Activated CD8-positive, alpha-beta memory T cell treated with anti-CD3 and anti-CD28 coated beads, Interleukin-2, amount 50 U/mL, for 24 hours (primary cell): ENCODE results near the gene TRIM33.
"Not testable (repeated sequence)": the region's sequence is repeated elsewhere in the genome, so short reads cannot be mapped to it uniquely, and the experiment has no call there.

ENCODE experiments used
- DNase-seq: peaks from one replicate; pipeline ENCODE4 v3.0.0-alpha.2; 2020; ENCODE audit errors: extremely low read depth

TRIM33 gene

DNA sequence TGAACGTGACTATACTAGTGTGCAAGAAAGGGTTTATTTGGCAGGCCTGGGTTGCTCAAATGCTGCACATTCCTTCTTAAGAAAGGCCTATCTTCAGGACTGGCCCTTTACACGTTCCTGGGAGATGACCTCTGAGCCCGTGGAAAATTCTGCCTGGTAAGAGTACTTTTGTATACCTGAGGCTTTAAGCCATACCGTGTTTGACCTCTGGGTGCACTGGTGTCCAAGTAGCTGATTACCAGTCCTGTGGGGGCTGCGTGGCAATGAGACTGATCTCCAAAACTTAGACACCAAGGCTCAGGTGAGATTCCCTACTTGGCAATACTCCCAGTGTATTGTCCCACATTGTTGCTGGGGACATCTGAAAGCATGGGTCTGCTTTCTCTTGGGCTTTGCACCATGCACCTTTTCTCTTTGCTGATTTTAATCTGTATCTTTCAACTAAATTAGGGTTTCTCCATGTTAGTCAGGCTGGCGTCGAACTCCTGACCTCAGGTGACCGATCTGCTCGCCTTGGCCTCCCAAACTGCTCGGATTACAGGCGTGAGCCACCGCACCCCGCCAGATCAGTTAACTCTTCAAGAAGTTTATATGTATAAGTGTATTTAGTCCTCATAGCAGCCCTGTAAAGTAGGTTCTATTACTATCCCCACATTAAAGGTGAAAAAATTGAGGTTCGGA lies 44.5 kb downstream of the TRIM33 start:
- no peak for DNase-seq

DNA sequence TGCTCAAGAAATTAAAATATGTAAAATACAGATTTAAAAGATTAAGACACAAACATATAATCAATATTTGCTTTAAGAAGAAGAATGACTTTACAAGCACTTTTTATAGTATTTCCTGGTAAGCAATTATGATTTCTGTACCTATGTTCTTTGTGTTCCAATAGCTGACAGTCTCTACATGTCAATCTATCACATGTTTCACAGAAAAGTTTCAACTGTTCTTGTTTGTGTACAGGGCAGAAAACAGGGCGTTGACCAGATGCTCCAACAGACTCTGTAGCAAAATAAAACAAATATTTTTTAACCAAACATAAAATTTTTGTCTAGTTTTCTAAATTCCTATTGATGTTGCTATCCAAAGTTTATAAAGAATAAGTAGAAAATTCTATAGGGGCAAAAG lies 48.0 kb downstream of the TRIM33 start:
- DNase-seq, result no peak

DNA sequence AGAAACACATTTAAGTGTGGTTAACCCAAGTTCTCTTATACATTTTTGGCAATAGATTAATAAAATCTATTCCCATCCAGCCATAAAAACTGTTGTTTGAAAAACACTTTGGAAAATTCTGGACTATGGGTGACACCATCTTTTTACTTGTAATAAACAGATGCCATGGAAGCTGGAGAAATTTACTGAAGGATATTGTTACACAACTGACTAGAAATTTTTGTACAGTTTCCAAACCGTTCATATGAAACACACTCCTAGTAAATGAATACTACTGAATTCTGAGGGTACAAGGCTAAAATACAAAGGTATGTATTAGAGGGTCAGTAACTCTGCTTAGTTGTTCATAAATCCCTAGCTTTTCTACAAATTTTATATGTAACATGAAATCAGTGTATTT lies 48.7 kb downstream of the TRIM33 start:
- DNase-seq, result no peak

DNA sequence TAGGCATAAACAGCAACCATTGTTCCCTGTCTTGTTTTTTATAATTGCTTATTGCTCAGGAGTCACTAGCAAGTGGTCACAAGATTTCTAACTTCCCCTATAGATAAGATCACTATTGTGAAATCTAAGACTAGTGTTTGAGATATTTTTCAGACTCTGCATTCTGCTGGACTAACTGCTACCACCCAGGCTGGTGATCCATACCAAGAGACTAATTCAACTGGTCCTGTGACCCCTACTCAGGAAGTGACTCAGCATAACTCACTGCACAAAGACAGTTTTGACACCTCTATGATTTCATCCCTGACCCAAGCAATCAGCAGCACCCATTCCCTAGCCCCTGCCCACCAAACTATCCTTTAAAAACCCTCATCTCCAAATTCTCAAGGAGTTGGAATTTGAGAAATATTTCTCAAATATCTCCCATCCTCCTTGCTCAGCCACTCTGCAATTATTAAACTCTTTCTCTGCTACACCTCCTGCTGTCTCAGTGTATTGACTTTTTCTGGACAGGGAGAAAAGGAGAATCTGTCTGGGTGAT lies 52.7 kb downstream of the TRIM33 start:
- DNase-seq, result no peak

DNA sequence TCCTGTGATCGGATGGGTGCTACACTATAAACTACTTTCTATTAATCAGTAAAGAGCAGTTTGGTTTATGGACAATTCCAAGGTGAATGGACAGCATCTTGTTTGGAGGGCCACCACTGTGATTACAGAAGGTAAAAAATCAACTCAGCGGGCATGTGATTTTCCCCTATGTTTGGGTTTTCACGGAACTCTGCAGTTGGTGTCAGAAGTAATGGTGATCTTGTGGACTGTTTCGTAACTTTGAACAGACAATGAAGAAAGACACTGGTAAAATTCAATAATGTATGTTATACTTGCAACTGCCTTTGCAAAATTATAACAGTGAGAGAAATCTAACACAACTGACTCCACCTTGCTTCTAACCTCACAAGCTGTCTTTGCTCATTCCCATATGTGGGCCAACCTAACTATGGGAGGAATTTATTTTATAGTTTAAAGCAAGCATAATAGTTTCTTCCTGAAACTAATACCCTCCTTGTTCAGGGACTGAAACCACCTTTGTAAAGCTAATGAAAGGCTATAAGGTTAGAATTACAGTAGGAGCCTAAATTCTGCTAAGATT lies 53.2 kb downstream of the TRIM33 start:
- no peak for DNase-seq

DNA sequence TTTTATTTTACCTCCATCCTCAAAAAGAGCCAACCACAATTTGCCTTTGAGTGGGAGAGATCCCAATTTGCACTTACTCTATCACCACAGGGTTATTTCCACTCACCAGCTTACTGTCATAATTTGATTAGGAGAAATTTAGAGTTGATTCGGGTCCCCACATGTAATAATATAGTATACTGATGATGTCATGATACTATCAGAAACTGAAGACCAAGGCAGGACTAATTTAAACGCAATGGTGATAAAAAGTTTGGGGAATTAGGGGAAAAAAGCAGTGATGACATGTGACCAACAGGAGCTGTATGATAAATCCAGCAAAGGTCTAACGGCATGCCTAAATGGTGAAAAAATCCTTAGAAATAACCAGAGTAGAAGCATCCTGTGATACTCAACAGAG lies 54.4 kb downstream of the TRIM33 start:
- DNase-seq, result no peak

DNA sequence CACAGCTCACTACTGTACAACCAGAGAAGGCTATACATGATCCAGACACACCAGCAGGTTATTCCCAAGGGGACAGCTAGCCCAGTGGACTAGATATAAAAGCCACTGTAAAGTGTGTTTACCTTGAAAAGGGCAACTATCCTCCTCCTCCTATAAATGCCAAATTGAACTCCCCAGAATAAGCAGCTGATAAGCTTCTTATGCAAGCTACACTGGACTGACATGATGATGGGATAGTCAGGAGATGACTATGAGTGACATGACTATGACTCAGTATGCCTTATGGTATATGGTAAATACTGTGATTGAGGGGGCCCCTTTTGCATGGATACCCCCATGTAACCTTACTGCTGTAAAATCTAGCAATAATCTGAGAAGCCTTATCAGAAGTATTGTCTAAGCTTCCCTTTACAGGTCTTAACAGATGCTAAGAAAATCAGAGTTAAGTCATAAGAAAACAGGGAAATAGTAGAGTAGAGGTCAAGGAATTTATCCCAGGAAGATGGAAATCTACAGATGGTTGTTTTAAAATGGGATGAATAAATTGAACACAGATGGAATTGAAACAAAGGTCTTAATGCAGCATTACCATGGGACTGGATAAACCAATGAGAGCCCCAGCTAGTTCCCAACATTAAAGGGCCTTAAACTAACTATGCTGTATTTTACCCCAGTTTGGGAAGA lies 55.8 kb downstream of the TRIM33 start:
- DNase-seq, result no peak

DNA sequence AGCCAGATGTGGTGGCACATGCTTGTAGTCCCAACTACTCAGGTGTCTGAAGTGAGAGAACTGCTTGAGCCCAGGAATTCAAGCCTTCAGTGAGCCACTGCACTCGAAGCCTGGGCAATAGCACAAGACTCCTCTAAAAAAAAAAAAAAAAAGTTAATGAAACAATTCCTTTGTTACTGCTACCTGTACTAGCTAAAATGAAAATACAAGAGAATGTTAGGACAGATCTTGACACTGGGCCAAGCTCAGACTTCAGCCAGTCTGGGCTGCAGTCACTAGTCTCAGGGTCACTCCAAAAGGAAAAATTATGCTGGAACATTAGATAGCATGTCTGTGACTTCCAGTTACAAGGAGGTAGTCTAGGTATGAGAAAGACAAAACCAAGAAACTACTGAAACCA lies 56.5 kb downstream of the TRIM33 start:
- no peak for DNase-seq

DNA sequence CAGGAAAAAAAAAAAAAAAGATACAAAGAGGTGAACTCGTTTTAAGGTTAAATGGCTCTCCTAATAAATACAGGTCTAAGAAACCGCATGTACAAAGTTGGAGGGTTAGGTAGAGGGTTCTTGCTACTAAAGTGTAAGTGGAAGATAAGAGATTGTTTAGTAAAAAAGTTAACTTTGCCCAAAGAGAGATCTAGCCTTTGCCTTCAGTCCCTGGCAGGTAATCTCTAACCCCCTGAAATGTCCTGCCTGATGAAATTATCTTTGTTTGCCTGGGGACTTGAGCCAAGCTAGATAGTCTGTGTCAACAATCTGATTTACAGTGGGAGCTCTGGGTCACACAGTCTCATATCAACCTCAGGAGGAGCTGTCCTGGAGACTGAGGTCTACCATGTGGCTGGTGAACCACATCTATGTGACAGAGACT lies 57.6 kb downstream of the TRIM33 start:
- no peak for DNase-seq

DNA sequence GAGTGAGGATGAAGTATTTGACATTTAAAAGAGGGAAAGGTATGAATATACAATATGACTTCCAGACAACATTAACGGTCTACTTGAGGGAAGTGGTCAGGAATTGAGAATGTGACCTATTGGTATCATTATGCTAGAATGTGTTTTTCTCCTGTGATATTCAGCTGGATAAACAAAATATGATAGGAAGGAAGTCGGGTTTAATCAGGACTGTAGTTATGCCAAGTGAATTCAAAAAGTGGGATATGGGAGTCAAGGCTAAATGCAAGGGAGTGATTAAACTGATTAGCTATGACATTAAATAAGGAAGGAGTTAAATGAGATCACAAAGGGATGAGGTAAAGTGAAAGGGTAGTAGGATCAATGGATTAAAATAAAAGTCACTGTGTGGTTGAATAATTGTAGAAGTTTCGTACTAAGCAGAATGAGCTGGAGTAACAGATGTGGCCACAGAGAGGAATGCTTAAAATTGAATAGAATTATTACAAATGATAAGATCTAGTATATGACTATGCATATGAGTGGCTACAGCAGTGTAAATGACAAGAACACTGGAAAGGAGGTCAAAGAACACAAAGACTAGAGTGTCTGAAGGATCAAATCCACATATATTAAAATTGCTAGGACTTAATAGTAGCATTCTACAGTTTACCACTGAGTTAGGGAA lies 62.5 kb downstream of the TRIM33 start:
- DNase-seq, result no peak

DNA sequence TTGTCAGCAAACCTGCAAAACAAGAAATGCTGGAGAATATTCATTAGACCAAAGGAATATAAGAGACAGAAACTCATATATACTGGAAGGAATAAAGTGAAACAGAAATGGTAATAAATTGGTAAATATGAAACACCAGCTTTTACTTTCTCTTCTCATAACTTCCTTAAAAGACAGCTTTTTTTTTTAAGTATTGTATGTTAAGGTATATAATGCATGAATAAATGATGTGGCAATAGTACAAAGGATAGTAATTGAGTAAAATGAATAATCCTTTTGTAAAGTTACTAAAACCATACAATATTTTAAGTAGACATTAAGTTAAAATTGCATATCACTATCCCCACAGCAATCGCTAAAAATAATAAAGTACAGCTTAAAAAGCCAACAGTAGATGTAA lies 64.8 kb downstream of the TRIM33 start:
- no peak for DNase-seq

DNA sequence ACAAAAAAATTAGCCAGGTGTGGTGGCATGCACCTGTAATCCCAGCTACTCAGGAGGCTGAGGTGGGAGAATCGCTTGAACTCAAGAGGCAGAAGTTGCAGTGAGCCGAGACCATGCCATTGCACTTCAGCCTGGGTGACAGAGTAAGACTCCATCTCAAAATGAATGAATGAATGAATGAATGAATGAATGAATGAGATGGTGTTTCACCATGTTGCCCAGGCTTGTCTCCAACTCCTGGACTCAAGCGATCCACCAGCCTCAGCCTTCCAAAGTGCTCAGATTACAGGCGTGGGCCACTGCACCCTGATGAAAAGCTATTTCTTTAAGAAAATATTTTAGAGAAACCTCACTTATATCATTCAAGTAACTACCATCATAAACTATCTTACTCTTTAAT lies 67.8 kb downstream of the TRIM33 start:
- not testable (repeated sequence) for DNase-seq

DNA sequence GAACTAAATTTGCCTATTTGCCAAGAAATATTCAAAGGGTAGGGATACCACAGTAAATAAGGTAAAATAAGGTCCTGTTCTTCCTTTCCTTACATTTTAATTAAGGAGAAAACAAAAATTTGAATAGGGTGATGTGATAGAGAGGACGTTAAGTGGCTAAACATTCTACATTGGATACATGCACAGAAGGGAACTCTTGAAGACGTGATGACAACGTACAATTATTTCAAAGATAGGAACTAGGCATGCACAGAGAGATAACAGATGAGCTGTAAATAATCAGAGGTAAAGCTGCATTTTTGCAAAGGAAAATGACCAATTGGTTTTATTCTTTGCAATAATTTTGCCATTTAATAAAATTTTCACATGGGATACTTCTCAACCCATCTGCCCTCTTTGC lies 69.7 kb downstream of the TRIM33 start:
- no peak for DNase-seq

DNA sequence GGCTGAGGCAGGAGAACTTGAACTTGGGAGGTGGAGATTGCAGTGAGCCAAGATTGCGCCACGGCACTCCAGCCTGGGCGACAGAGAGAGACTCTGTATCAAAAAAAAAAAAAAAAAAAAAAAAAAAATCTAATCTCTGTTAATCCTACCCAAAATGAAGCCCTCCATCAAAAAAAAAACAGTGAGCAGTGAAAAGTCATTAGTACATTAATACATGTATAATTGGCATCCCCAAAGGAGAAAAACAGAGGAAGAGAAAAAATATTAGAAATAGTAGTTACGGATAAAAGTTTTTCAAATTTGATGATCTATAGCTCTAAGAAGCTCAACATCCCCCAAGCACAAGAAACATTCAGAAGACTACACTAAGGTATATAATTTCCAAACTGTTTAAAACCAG lies 71.6 kb downstream of the TRIM33 start:
- no peak for DNase-seq

DNA sequence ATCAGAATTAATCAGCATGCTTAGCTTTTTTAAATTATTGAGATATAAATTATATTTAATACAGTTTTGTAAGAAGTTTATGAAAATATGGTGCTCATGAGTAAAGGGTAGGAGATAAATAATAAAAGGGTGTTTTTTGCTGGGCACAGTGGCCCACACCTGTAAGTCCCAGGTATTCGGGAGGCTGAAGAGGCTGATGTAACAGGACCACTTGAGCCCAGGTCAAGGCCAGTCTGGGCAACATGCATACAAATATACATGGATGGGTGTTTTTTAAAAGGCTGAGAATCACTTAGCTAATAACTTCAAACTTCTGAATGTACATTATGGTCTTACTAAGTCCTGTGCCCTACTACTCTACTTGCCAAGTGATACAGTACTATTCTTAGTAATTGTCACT lies 73.2 kb downstream of the TRIM33 start:
- no peak for DNase-seq

DNA sequence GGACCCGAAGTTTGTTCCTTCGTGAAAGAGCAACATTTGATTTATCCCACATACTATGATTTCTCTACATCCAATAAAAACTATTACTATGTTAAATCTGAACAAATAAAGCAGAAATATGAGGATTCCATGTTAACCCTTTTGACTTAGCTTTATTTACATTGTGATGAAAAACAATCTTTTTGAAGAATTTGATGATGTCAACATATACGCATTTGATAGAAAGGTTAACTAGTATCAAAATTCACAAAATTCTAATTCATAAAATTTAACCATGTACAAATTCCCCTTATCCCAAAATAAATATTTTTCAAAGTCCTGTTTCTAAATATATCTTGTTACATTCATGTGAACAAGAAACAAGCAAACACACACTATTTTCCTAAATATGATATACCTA lies 74.2 kb downstream of the TRIM33 start:
- DNase-seq, result no peak

DNA sequence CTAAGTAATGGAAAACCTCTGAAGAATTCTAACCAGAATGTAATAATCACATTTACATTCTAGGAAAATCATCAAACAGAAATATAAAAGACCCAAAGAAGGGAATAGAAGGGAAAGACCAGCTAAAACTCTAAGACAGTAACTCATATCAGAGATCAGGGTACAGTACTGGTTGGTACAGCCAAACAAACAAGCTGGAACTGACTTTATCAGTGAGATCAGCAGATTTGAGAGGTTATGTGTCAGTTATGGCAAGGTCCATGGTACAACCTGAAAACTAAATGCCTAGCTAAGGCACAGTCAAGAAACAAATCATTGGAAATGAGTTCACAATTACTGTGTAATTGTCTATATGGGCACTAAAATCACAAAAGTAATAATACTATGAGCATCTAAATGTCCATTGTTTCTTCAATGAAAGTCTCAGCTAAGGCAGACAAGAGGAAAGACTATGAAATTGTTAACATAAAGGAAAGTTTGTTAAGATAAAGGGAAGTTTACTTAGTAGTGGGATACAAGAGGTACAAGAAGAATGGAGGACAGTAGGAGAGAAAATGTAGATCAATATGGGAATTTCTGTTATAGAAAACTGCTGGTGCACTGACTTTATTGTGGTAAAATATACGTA lies 75.8 kb downstream of the TRIM33 start:
- DNase-seq, result no peak

DNA sequence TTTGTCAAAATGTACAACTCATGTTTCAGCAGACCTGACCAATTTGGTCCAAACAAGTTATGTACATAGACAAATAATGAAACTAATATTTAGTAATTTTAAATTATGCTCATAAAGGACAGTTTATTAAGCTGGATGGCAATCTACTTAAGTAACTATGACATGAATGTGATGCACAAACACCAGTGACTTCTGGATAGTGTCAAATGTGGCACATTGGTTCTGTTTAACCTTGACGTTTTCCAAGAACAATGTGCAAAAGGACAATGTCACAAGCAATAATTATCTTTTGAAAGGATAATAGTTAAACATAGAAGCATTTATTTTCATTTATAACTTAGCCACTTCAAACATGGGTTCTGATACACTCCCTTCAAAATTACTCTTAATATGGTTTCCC lies 80.0 kb downstream of the TRIM33 start:
- no peak for DNase-seq

DNA sequence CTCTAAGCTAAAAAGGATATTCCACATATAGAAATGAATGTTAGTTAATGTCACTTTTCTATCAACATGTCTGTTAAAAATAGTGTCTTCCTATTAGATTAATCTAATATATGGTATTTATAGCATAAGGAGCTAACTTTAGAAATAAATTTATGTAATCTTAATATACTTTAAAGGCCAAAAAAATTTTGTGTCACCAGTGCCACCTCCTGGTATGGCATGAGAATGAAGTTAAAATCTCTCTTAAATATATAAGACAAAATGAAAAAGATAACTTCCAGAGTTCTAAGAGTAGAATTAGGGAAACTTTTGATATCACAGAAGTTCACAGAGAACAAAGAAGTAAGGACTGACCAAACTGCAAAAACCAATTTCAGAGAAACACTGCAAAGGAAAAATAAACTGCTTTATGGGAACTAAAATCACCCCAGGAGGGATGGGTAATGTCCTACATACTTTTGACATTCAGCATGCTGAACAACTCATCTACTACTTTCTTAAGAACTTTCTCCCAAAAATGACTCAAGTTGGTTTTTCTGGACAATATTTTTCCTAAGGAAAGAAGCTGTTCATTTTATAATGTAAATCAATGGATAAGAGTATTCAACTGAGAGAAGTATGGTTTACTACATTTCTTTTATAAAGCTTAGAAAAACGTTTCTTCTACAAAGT lies 82.8 kb downstream of the TRIM33 start:
- no peak for DNase-seq

DNA sequence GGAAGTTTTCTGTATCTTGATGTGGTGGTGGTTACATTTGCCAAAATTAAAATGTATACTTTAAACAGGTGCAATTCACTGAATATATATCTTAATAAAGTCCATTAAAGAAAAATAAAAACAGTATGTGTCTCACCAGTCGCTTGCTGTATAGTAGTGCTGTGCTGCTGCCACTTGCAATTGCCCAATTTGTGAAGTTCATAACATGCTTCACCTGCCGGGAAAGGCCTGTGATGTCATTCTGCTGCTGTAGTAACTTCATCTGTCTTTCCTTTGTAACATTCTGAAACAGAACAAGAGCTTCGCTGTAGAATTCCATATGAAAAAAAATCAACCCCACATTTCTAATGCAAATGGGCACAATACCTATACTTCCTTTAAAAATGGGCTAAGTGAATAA lies 83.4 kb downstream of the TRIM33 start:
- no peak for DNase-seq

DNA sequence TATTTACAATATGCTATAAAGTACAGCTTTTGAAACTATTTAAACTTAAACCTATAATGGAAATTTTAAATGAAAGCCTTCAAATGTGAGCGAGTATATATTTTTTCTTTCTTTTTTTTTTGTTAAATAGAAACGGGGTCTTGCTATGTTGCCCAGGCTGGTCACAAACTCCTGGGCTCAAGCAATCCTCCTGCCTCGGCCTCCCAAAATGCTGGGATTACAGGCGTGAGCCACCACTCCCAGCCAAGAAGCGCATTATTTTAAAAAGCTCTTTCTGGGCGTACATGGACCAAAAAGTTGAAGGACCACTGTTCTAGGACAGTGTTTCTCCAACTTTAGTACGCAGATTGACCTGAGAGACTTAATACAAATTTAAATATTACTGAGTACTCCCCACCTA lies 87.5 kb downstream of the TRIM33 start:
- no peak for DNase-seq

DNA sequence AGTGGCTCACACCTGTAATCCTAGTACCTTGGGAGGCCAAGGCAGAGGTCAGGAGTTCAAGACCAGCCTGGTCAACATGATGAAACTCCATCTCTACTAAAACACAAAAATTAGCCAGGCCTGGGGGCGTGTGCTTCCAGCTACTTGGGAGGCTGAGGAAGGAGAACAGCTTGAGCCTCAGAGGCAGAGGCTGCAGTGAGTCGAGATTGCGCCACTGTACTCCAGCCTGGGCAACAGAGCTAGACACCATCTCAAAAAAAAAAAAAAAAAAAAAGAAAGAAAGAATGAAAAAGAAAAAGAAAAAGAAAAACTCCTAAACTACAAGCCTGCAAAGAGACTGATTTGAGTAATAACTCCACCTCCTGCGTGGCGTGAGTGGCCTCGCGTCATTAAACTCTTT lies 92.1 kb downstream of the TRIM33 start:
- not testable (repeated sequence) for DNase-seq
